WTC11 (cell line): ENCODE data around the gene RAB24. TPM values are rescaled to one million over a fixed set of nuclear protein-coding genes. Genes with fewer than 3 reads are reported as not detected.
A peak's percentile ranks its signal among the peaks of the same experiment; 100 is the strongest.

Source experiments
- ATAC-seq: fragments of 200-7000 bp; cut with Tn5 transposase; 2 replicates; pipeline ENCODE4 v1.10.0; 2021; ENCODE audit warnings: mild to moderate bottlenecking, moderate library complexity
- CTCF ChIA-PET: fragments of 300-600 bp; sonication (Branson Sonifier 250); formaldehyde crosslinking; loops from one replicate; lab custom pipeline; 2021; ENCODE audit warnings: antibody characterized with exemption; lab: Charles Lee
- POLR2A ChIA-PET: fragments of 350-600 bp; sonication (Branson Sonifier 250); formaldehyde crosslinking; loops from one replicate; lab custom pipeline; 2021; ENCODE audit warnings: antibody characterized with exemption; lab: Charles Lee
- DNase-seq: peaks from one replicate; pipeline ENCODE4 v3.0.0; 2021; ENCODE audit warnings: low spot score
- H3K27ac Mint-ChIP-seq: 2 replicates; pipeline ENCODE4 v1.8.0; 2021; ENCODE audit warnings: mixed read lengths
- H3K27me3 Mint-ChIP-seq: 2 replicates; pipeline ENCODE4 v1.8.0; 2021; ENCODE audit warnings: low read depth, mild to moderate bottlenecking, moderate library complexity, mixed read lengths
- H3K36me3 Mint-ChIP-seq: 2 replicates; pipeline ENCODE4 v1.8.0; 2021; ENCODE audit warnings: mixed read lengths
- H3K4me1 Mint-ChIP-seq: 2 replicates; pipeline ENCODE4 v1.8.0; 2022; ENCODE audit warnings: mixed read lengths
- H3K4me3 Mint-ChIP-seq: 2 replicates; pipeline ENCODE4 v1.8.0; 2021; ENCODE audit warnings: mild to moderate bottlenecking, moderate library complexity, mixed read lengths
- H3K9me3 Mint-ChIP-seq: 2 replicates; pipeline ENCODE4 v1.8.0; 2021; ENCODE audit warnings: mixed read lengths
- AR ChIP-seq: fragments of 250-450 bp; sonication (Bioruptor Pico); IDR thresholded peaks from 2 replicates; pipeline ENCODE4 v1.9.0; 2021; ENCODE audit warnings: mild to moderate bottlenecking
- ATF6 ChIP-seq: sonication (generic); formaldehyde crosslinking; IDR thresholded peaks from 2 replicates; pipeline ENCODE4 v1.8.1; 2023; ENCODE audit warnings: mild to moderate bottlenecking, missing genetic modification reagents
- ELF4 ChIP-seq: sonication (generic); formaldehyde crosslinking; IDR thresholded peaks from 2 replicates; pipeline ENCODE4 v1.8.1; 2022; ENCODE audit warnings: low read depth, mild to moderate bottlenecking, moderate library complexity, missing genetic modification reagents
- EMX1 ChIP-seq: fragments of 250-450 bp; sonication (Bioruptor Pico); IDR thresholded peaks from 2 replicates; pipeline ENCODE4 v1.8.0; 2021; ENCODE audit warnings: mild to moderate bottlenecking
- ERG ChIP-seq: fragments of 250-450 bp; sonication (Bioruptor Pico); IDR thresholded peaks from 2 replicates; pipeline ENCODE4 v1.8.0; 2021; ENCODE audit warnings: mild to moderate bottlenecking
- MAX ChIP-seq: sonication (generic); formaldehyde crosslinking; IDR thresholded peaks from 2 replicates; pipeline ENCODE4 v1.8.0; 2022; ENCODE audit warnings: mild to moderate bottlenecking, missing genetic modification reagents
- NR1H2 ChIP-seq: sonication (generic); formaldehyde crosslinking; IDR thresholded peaks from 2 replicates; pipeline ENCODE4 v1.9.0; 2021; ENCODE audit warnings: mild to moderate bottlenecking, moderate library complexity, missing genetic modification reagents
- PRDM15 ChIP-seq: sonication (generic); formaldehyde crosslinking; IDR thresholded peaks from 2 replicates; pipeline ENCODE4 v1.8.0; 2022; ENCODE audit warnings: missing genetic modification reagents
- RELA ChIP-seq: sonication (generic); formaldehyde crosslinking; IDR thresholded peaks from 2 replicates; pipeline ENCODE4 v1.8.1; 2022; ENCODE audit warnings: missing genetic modification reagents, mild to moderate bottlenecking, borderline replicate concordance
- TEAD4 ChIP-seq: sonication (generic); formaldehyde crosslinking; IDR thresholded peaks from 2 replicates; pipeline ENCODE4 v1.8.0; 2022; ENCODE audit warnings: mild to moderate bottlenecking, missing genetic modification reagents
- ZNF121 ChIP-seq: sonication (generic); formaldehyde crosslinking; IDR thresholded peaks from 2 replicates; pipeline ENCODE4 v1.8.0; 2023; ENCODE audit warnings: missing genetic modification reagents
- ZNF281 ChIP-seq: sonication (generic); formaldehyde crosslinking; IDR thresholded peaks from 2 replicates; pipeline ENCODE4 v1.8.0; 2023; ENCODE audit warnings: mild to moderate bottlenecking, missing genetic modification reagents
- total RNA-seq: library from RNA; stranded (reverse); gene quantifications from 3 replicates; pipeline ENCODE4 v1.2.3, GENCODE V29; 2021

Gene RAB24
- total RNA-seq, 1 experiment from 2014 or later: 37.0 TPM

GRCh38 chr5:177302354-177303110, 987 bp downstream of the RAB24 start:
- peak overlapping the region; percentile 93 for H3K4me3 Mint-ChIP-seq
- peaks cover 42% of the 10 kb centered on the region for H3K4me1 Mint-ChIP-seq
- H3K27ac Mint-ChIP-seq: peak overlapping the region; percentile 65
- CTCF ChIA-PET: interaction anchor here (1.1 to 2.2 kb wide), 9 partner anchors 8 to 193 kb away, joined by 3 to 16 read pairs (median 5); no protein-coding TSS in a partner anchor
- ATAC-seq (peak; percentile 40), DNase-seq (no peak)
- peaks cover 29% of the 10 kb centered on the region for H3K36me3 Mint-ChIP-seq
- H3K27me3 Mint-ChIP-seq: no peaks in the 10 kb centered on the region
- no peaks in the 10 kb centered on the region for H3K9me3 Mint-ChIP-seq
- TF ChIP-seq RELA (CRISPR knock-in tag) (no peak), EMX1 (CRISPR knock-in tag) (0 out of 2 replicates have a peak, but pooled peaks have one; percentile 59), PRDM15 (no peak), MAX (CRISPR knock-in tag) (0 out of 2 replicates have a peak, but pooled peaks have one; percentile 28), ZNF121 (no peak), NR1H2 (CRISPR knock-in tag) (no peak), ATF6 (CRISPR knock-in tag) (no peak), AR (no peak), ELF4 (CRISPR knock-in tag) (no peak), TEAD4 (CRISPR knock-in tag) (no peak), ERG (CRISPR knock-in tag) (peak; percentile 9; the same call in 1 of the 2 replicates), ZNF281 (no peak)
- POLR2A ChIA-PET: interaction anchor here (0.6 to 1.7 kb wide), 2 partner anchors 170 to 195 kb away, joined by 4 to 5 read pairs; partner anchors contain the start of gene PDLIM7
